BJ (cell line): ENCODE data around the gene SLC26A11. TPM values are rescaled to one million over a fixed set of nuclear protein-coding genes. Genes with fewer than 3 reads are reported as not detected.
"Not testable (repeated sequence)": the region's sequence is repeated elsewhere in the genome, so short reads cannot be mapped to it uniquely, and the experiment has no call there.

Experiments
- CTCF ChIA-PET: fragments of 350-600 bp; formaldehyde crosslinking; extraction: SDS; loops from one replicate; lab custom pipeline; 2021; ENCODE audit warnings: antibody characterized with exemption, inconsistent platforms; lab: Yijun Ruan, JAX
- POLR2A ChIA-PET: fragments of 300-600 bp; sonication (Branson Sonifier 250); formaldehyde crosslinking; extraction: SDS; loops from one replicate; lab custom pipeline; 2021; ENCODE audit warnings: antibody characterized with exemption; lab: Charles Lee
- DNase-seq: peaks from one replicate; pipeline ENCODE4 v3.0.0-alpha.2; 2011; ENCODE audit warnings: low read depth
- H3K27me3 ChIP-seq: 2 replicates; pipeline ENCODE4 v1.6.0; 2011; ENCODE audit warnings: low read length; ENCODE audit not compliant: control insufficient read depth, insufficient read depth
- H3K36me3 ChIP-seq: 2 replicates; pipeline ENCODE4 v1.5.1; 2011; ENCODE audit warnings: low read length; ENCODE audit not compliant: control insufficient read depth, insufficient read depth
- H3K4me3 ChIP-seq: 2 replicates; pipeline ENCODE4 v1.5.1; 2011; ENCODE audit warnings: low read depth, mild to moderate bottlenecking, control low read depth, low read length
- CTCF ChIP-seq: IDR thresholded peaks from 2 replicates; pipeline ENCODE4 v1.5.1; 2011; ENCODE audit warnings: low read depth, mild to moderate bottlenecking, control low read depth, inconsistent platforms, low read length, moderate library complexity; ENCODE audit not compliant: insufficient read depth
- polyA plus RNA-seq: library from polyadenylated mRNA; depleted of rRNA; stranded (reverse); fragments of >200 nt; gene quantifications from 2 replicates; pipeline ENCODE4 v1.2.3, GENCODE V29; 2011

The SLC26A11 gene
- polyA plus RNA-seq, 1 experiment: 17.1 TPM

GRCh38 chr17:80254396-80255251 is 34.4 kb downstream of the SLC26A11 start:
- H3K27me3 ChIP-seq: no peaks in the 10 kb centered on the region
- peaks cover 9% of the 10 kb centered on the region for H3K36me3 ChIP-seq
- peak; percentile 65 for DNase-seq
- TF ChIP-seq CTCF: no peak
- H3K4me3 ChIP-seq: no peak overlapping the region
- ChIA-PET POLR2A (no interaction called here), CTCF (interaction anchor here (1.1 kb wide), 1 partner anchor 59 kb away, joined by 3 read pairs; no protein-coding TSS in a partner anchor)

GRCh38 chr17:80256034-80256350 is 35.8 kb downstream of the SLC26A11 start:
- DNase-seq: no peak
- no peaks in the 10 kb centered on the region for H3K27me3 ChIP-seq
- ChIA-PET POLR2A (no interaction called here), CTCF (interaction anchor here (1.1 kb wide), 1 partner anchor 60 kb away, joined by 3 read pairs; no protein-coding TSS in a partner anchor)
- H3K36me3 ChIP-seq: peaks cover 6% of the 10 kb centered on the region
- H3K4me3 ChIP-seq: no peak overlapping the region
- no peak for TF ChIP-seq CTCF

- TF ChIP-seq CTCF: no peak
- Histone ChIP-seq H3K36me3 (peaks cover 3% of the 10 kb centered on the region), H3K4me3 (no peak overlapping the region), H3K27me3 (no peaks in the 10 kb centered on the region)
- ChIA-PET POLR2A (no interaction called here), CTCF (no interaction called here)
- DNase-seq: no peak
Observed at GRCh38 chr17:80257716-80258213, 37.5 kb downstream of the SLC26A11 start.

GRCh38 chr17:80258296-80258695 is 38.1 kb downstream of the SLC26A11 start:
- H3K36me3 ChIP-seq, POLR2A ChIA-PET, DNase-seq, H3K27me3 ChIP-seq, CTCF ChIA-PET, H3K4me3 ChIP-seq: not testable (repeated sequence)

GRCh38 chr17:80259457-80260068 is 39.3 kb downstream of the SLC26A11 start:
- H3K36me3 ChIP-seq: peaks cover 4% of the 10 kb centered on the region
- no peak for TF ChIP-seq CTCF
- H3K27me3 ChIP-seq: no peaks in the 10 kb centered on the region
- DNase-seq: no peak
- peak overlapping the region; percentile 31 for H3K4me3 ChIP-seq
- ChIA-PET POLR2A (no interaction called here), CTCF (interaction anchor here (1.5 kb wide), 1 partner anchor 158 kb away, joined by 3 read pairs; the partner anchor contains the start of gene GAA)
